ENCODE data around the gene NME1. TPM values are rescaled to one million over a fixed set of nuclear protein-coding genes. Genes with fewer than 3 reads are reported as not detected.
A peak's percentile ranks its signal among the peaks of the same experiment; 100 is the strongest.

NME1 gene
- polyA plus RNA-seq, 1 of the 3 experiments (the other 2 are of a cell fraction): 654 TPM

GRCh38 chr17:51189628-51190027 lies 36.3 kb downstream of the NME1 start:
- DNase-seq: no peak

DNA sequence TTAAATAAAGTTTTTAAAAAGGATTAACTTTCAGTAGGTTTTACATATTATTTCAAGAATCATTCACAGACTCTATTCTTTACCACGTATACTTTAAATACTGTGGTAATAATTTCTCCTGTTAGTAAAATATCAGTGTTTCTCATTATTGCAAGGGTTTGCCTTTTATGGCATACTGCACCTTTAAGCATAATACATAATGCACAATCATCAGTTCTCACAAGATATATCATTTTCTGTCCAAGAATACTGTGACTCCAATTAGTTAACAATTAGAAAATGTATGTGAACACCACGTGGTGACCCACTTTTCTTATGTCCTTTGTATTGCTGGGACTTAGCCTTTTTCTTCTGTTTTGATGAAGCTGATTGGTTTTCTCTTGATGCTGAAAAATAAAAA lies 38.5 kb downstream of the NME1 start:
- no peaks in the 10 kb centered on the region for H4K20me1 ChIP-seq (ENCODE audit: insufficient read depth)
- peaks cover 14% of the 10 kb centered on the region for H3F3A ChIP-seq (replicated peaks; ENCODE audit: insufficient read depth)
- no peak overlapping the region for H3K27ac ChIP-seq (ENCODE audit: low read depth in 2 of 2, low read length in 1 of 2)
- TF ChIP-seq MEF2A (IDR thresholded peaks at IDR 0.05; ENCODE audit: borderline replicate concordance, low read depth) (no peak), RAD21 (IDR thresholded peaks at IDR 0.05; ENCODE audit: low read length) (no peak), FOXM1 (IDR thresholded peaks at IDR 0.05; ENCODE audit: low read depth) (no peak), JUND (IDR thresholded peaks at IDR 0.05) (no peak)
- DNase-seq: no peak
- H3K27me3 ChIP-seq (ENCODE audit: insufficient read depth): no peaks in the 10 kb centered on the region
- H3K36me3 ChIP-seq (replicated peaks in 1 of 2; ENCODE audit: control insufficient read depth in 1 of 2, insufficient read depth in 2 of 2, low read length in 1 of 2): peaks cover 47 to 58% of the 10 kb centered on the region in 2 experiments
- no peaks in the 10 kb centered on the region for H3K9me3 ChIP-seq
- ChIA-PET POLR2A (no interaction called here), CTCF (interaction anchor here (1.4 kb wide), 1 partner anchor 23 kb away, joined by 4 read pairs; no protein-coding TSS in a partner anchor)
- H3K4me1 ChIP-seq (ENCODE audit: control insufficient read depth in 1 of 2, insufficient read depth in 2 of 2, low read depth in 1 of 2, low read length in 1 of 2): no peaks in the 10 kb centered on the region
- no peak overlapping the region for H2AFZ ChIP-seq (ENCODE audit: low read depth)
- H3K9me2 ChIP-seq: no peaks in the 10 kb centered on the region
- no peak overlapping the region for H3K9ac ChIP-seq
- no peaks in the 10 kb centered on the region for H3K79me2 ChIP-seq (ENCODE audit: insufficient read depth)
- H3K4me3 ChIP-seq (ENCODE audit: low read depth in 2 of 2, low read length in 1 of 2): no peak overlapping the region
- WGBS (ENCODE audit: low lambda C conversion rate): 90% methylated on average over 2 of the region's 2 CpGs
- no peak overlapping the region for H3K4me2 ChIP-seq

More at GRCh38 chr17:51189628-51190027, 36.3 kb downstream of the NME1 start:
- TF ChIP-seq REST (IDR thresholded peaks at IDR 0.05; ENCODE audit: low read depth, low read length) (no peak), TEAD4 (IDR thresholded peaks at IDR 0.05; ENCODE audit: borderline replicate concordance, insufficient read depth) (no peak)
- WGBS (ENCODE audit: low lambda C conversion rate): 94% methylated on average over 1 of the region's 1 CpG
- H3K4me1 ChIP-seq (ENCODE audit: control insufficient read depth in 1 of 2, insufficient read depth in 2 of 2, low read depth in 1 of 2, low read length in 1 of 2): peaks cover 0 to 6% of the 10 kb centered on the region in 2 experiments; a peak in 2 of 4 replicates
- no peak overlapping the region for H3K4me3 ChIP-seq (ENCODE audit: low read depth in 2 of 2, low read length in 1 of 2)
- peaks cover 6% of the 10 kb centered on the region for H4K20me1 ChIP-seq (ENCODE audit: insufficient read depth)
- H3K4me2 ChIP-seq: no peak overlapping the region
- H2AFZ ChIP-seq (ENCODE audit: low read depth): no peak overlapping the region
- no peak overlapping the region for H3K27ac ChIP-seq (ENCODE audit: low read depth in 2 of 2, low read length in 1 of 2)
- no peak overlapping the region for H3K9ac ChIP-seq
- peaks cover 21% of the 10 kb centered on the region for H3F3A ChIP-seq (replicated peaks; ENCODE audit: insufficient read depth)
- no peaks in the 10 kb centered on the region for H3K27me3 ChIP-seq (ENCODE audit: insufficient read depth)
- H3K9me2 ChIP-seq: no peaks in the 10 kb centered on the region
- peaks cover 53 to 58% of the 10 kb centered on the region in 2 experiments for H3K36me3 ChIP-seq (replicated peaks in 1 of 2; ENCODE audit: control insufficient read depth in 1 of 2, insufficient read depth in 2 of 2, low read length in 1 of 2)
- CTCF ChIA-PET: no interaction called here
- no peaks in the 10 kb centered on the region for H3K9me3 ChIP-seq
- POLR2A ChIA-PET: no interaction called here
- H3K79me2 ChIP-seq (ENCODE audit: insufficient read depth): no peaks in the 10 kb centered on the region

DNA sequence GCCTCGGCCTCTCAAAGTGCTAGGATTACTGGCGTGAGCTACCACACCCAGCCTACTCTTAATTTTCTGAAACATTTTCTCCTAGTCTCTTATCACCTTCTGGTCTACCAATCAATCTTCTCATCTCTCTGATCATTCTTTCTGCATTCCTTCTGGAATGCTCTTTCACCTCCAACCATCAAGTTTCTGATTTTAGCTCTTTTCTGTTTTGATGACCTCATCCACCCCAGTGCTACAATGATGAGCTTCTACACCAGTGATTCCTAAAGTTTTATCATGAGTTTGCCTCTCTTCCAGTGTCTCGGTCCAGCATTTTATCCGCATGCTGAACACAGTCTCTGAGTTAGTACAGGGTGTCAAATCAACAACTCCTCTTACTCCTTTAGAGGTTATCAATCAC lies 44.4 kb downstream of the NME1 start:
- H3K9me2 ChIP-seq: no peaks in the 10 kb centered on the region
- no peaks in the 10 kb centered on the region for H3K4me1 ChIP-seq (ENCODE audit: control insufficient read depth in 1 of 2, insufficient read depth in 2 of 2, low read depth in 1 of 2, low read length in 1 of 2)
- no peak overlapping the region for H3K4me2 ChIP-seq
- no peak overlapping the region for H2AFZ ChIP-seq (ENCODE audit: low read depth)
- WGBS (ENCODE audit: low lambda C conversion rate): 87% methylated on average over 4 of the region's 4 CpGs
- peaks cover under 1% of the 10 kb centered on the region for H3F3A ChIP-seq (replicated peaks; ENCODE audit: insufficient read depth)
- no peak overlapping the region for H3K9ac ChIP-seq
- peaks cover 43 to 80% of the 10 kb centered on the region in 2 experiments for H3K36me3 ChIP-seq (replicated peaks in 1 of 2; ENCODE audit: control insufficient read depth in 1 of 2, insufficient read depth in 2 of 2, low read length in 1 of 2)
- no peaks in the 10 kb centered on the region for H3K79me2 ChIP-seq (ENCODE audit: insufficient read depth)
- no peak overlapping the region for H3K27ac ChIP-seq (ENCODE audit: low read depth in 2 of 2, low read length in 1 of 2)
- H3K9me3 ChIP-seq: no peaks in the 10 kb centered on the region
- no peaks in the 10 kb centered on the region for H3K27me3 ChIP-seq (ENCODE audit: insufficient read depth)
- no peak for DNase-seq
- TF ChIP-seq REST (IDR thresholded peaks at IDR 0.05; ENCODE audit: low read depth, low read length) (peak; percentile 54; the same call in 1 of the 2 replicates), YY1 (IDR thresholded peaks at IDR 0.05; ENCODE audit: low read depth) (no peak)
- no peaks in the 10 kb centered on the region for H4K20me1 ChIP-seq (ENCODE audit: insufficient read depth)
- ChIA-PET POLR2A (no interaction called here), CTCF (interaction anchor here (1.4 to 1.8 kb wide), 2 partner anchors 10 to 12 kb away, joined by 3 to 7 read pairs; no protein-coding TSS in a partner anchor)
- H3K4me3 ChIP-seq (ENCODE audit: low read depth in 2 of 2, low read length in 1 of 2): no peak overlapping the region

Data from SK-N-SH (cell line).